Neural cell (in vitro differentiated cells): ENCODE measurements around the gene SLN. TPM values are rescaled to one million over a fixed set of nuclear protein-coding genes. Genes with fewer than 3 reads are reported as not detected.

Experiments
- H2AFZ ChIP-seq: fragments of 200-600, 300-800 bp; sonication (generic), shearing (Covaris generic); 2 replicates; pipeline ENCODE4 v1.6.0; 2014; ENCODE audit warnings: low read depth, mild to moderate bottlenecking, antibody characterized with exemption, low read length, moderate library complexity
- H3F3A ChIP-seq: fragments of 200-600 bp; shearing (Covaris generic); 2 replicates; pipeline ENCODE4 v1.6.1; 2016; ENCODE audit warnings: mild to moderate bottlenecking, moderate library complexity, mixed read lengths, antibody characterized with exemption, low read length; ENCODE audit not compliant: insufficient read depth, poor library complexity, severe bottlenecking
- H3K27ac ChIP-seq: fragments of 200-600, 300-800 bp; sonication (generic), shearing (Covaris generic); 2 replicates; pipeline ENCODE4 v1.5.1; 2014; ENCODE audit warnings: mild to moderate bottlenecking, low read length, moderate library complexity
- H3K27me3 ChIP-seq: fragments of 300-800, 200-600 bp; sonication (generic), shearing (Covaris generic); 2 replicates; pipeline ENCODE4 v1.6.0; 2014; ENCODE audit warnings: mild to moderate bottlenecking, low read depth, low read length, moderate library complexity; ENCODE audit not compliant: insufficient read depth
- H3K36me3 ChIP-seq: fragments of 300-800, 200-600 bp; sonication (generic), shearing (Covaris generic); 2 replicates; pipeline ENCODE4 v1.5.1; 2014; ENCODE audit warnings: mild to moderate bottlenecking, antibody characterized with exemption, low read length, moderate library complexity; ENCODE audit not compliant: insufficient read depth
- H3K4me2 ChIP-seq: fragments of 300-800, 200-600 bp; sonication (generic), shearing (Covaris generic); 2 replicates; pipeline ENCODE4 v1.6.0; 2014; ENCODE audit warnings: mild to moderate bottlenecking, low read length
- H3K4me3 ChIP-seq: fragments of 300-800, 200-600 bp; sonication (generic), shearing (Covaris generic); 2 replicates; pipeline ENCODE4 v1.5.1; 2014; ENCODE audit warnings: mild to moderate bottlenecking, low read length, moderate library complexity
- H3K79me2 ChIP-seq: fragments of 200-600 bp; shearing (Covaris generic); replicated peaks from 2 replicates; pipeline ENCODE4 v1.6.0; 2014; ENCODE audit warnings: mild to moderate bottlenecking, low read length, moderate library complexity; ENCODE audit not compliant: insufficient read depth
- H3K9ac ChIP-seq: fragments of 300-800, 200-600 bp; sonication (generic), shearing (Covaris generic); 2 replicates; pipeline ENCODE4 v1.6.1; 2016; ENCODE audit warnings: mild to moderate bottlenecking, low read length, mixed read lengths
- H3K9me2 ChIP-seq: fragments of 200-600 bp; shearing (Covaris generic); 2 replicates; pipeline ENCODE4 v1.6.1; 2016; ENCODE audit warnings: mild to moderate bottlenecking, low read length, mixed read lengths; ENCODE audit not compliant: insufficient read depth
- H3K9me3 ChIP-seq: fragments of 200-600, 300-800 bp; sonication (generic), shearing (Covaris generic); 2 replicates; pipeline ENCODE4 v1.6.1; 2016; ENCODE audit warnings: mild to moderate bottlenecking, mixed run types, low read length, moderate library complexity, mixed read lengths
- H4K20me1 ChIP-seq: fragments of 200-600 bp; shearing (Covaris generic); 2 replicates; pipeline ENCODE4 v1.6.1; 2016; ENCODE audit warnings: mild to moderate bottlenecking, mixed run types; ENCODE audit not compliant: insufficient read depth
- CTCF ChIP-seq: fragments of 450-650 bp; IDR thresholded peaks from 2 replicates; pipeline ENCODE4 v1.5.1; 2014; ENCODE audit warnings: antibody characterized with exemption, mild to moderate bottlenecking, moderate library complexity; ENCODE audit not compliant: poor library complexity, severe bottlenecking
- EP300 ChIP-seq: fragments of 450-650 bp; conservative IDR thresholded peaks from 2 replicates; pipeline ENCODE4 v1.6.1; 2014; ENCODE audit warnings: antibody characterized with exemption, mild to moderate bottlenecking, moderate library complexity; ENCODE audit not compliant: poor library complexity, severe bottlenecking
- EZH2 ChIP-seq: fragments of 200-600, 300-800 bp; shearing (Covaris generic), sonication (generic); IDR thresholded peaks from 2 replicates; pipeline ENCODE4 v1.6.1; 2014; ENCODE audit warnings: antibody characterized with exemption, low read length, borderline replicate concordance, mild to moderate bottlenecking; ENCODE audit not compliant: insufficient read depth, poor library complexity, severe bottlenecking
- MXI1 ChIP-seq: fragments of 450-650 bp; conservative IDR thresholded peaks from 2 replicates; pipeline ENCODE4 v1.6.1; 2014; ENCODE audit warnings: antibody characterized with exemption, mild to moderate bottlenecking; ENCODE audit not compliant: poor library complexity, severe bottlenecking
- POLR2AphosphoS5 ChIP-seq: IDR thresholded peaks from 2 replicates; pipeline ENCODE4 v1.6.1; 2012
- RAD21 ChIP-seq: fragments of 450-650 bp; conservative IDR thresholded peaks from 2 replicates; pipeline ENCODE4 v1.6.1; 2014; ENCODE audit warnings: antibody characterized with exemption, mild to moderate bottlenecking, moderate library complexity
- REST ChIP-seq: IDR thresholded peaks from 2 replicates; pipeline ENCODE4 v1.6.1; 2012; ENCODE audit warnings: borderline replicate concordance
- SMC3 ChIP-seq: fragments of 450-650 bp; conservative IDR thresholded peaks from 2 replicates; pipeline ENCODE4 v1.6.1; 2014; ENCODE audit warnings: antibody characterized with exemption, mild to moderate bottlenecking, moderate library complexity; ENCODE audit not compliant: poor library complexity
- TAF1 ChIP-seq: IDR thresholded peaks from 2 replicates; pipeline ENCODE4 v1.6.1; 2012; ENCODE audit warnings: low read depth
- polyA plus RNA-seq: library from polyadenylated mRNA; depleted of rRNA; stranded (reverse); fragments of >200 nt; gene quantifications from 2 replicates; pipeline ENCODE4 v1.2.3, GENCODE V29; 2014

The SLN gene
- polyA plus RNA-seq, 1 donor from 2014 or later = not detected

- TF ChIP-seq EP300 (peak; percentile 68), POLR2AphosphoS5 (peak; percentile 55), REST (no peak), RAD21 (no peak)
- Histone ChIP-seq H3K79me2 (no peaks in the 10 kb centered on the region), H3K4me2 (no peak overlapping the region), H4K20me1 (no peaks in the 10 kb centered on the region), H3F3A (no peaks in the 10 kb centered on the region), H3K36me3 (no peaks in the 10 kb centered on the region), H3K9me2 (no peaks in the 10 kb centered on the region), H3K27ac (no peak overlapping the region), H3K9me3 (no peaks in the 10 kb centered on the region), H3K4me3 (peak overlapping the region; percentile 3), H3K9ac (no peak overlapping the region), H3K27me3 (no peaks in the 10 kb centered on the region), H2AFZ (no peak overlapping the region)
Observed at GRCh38 chr11:107719557-107720302, 7.9 kb upstream of the SLN start.

GRCh38 chr11:107719073-107719472, 7.2 kb upstream of the SLN start:
- Histone ChIP-seq H3K36me3 (no peaks in the 10 kb centered on the region), H3K27me3 (no peaks in the 10 kb centered on the region), H3K9ac (no peak overlapping the region), H3F3A (no peaks in the 10 kb centered on the region), H3K9me2 (no peaks in the 10 kb centered on the region), H3K4me2 (no peak overlapping the region), H3K79me2 (no peaks in the 10 kb centered on the region), H4K20me1 (no peaks in the 10 kb centered on the region), H3K27ac (no peak overlapping the region), H2AFZ (no peak overlapping the region), H3K4me3 (peak overlapping the region; percentile 3), H3K9me3 (no peaks in the 10 kb centered on the region)
- TF ChIP-seq EP300 = no peak
- TF ChIP-seq RAD21 = no peak
- no peak for TF ChIP-seq TAF1
- no peak for TF ChIP-seq CTCF
- TF ChIP-seq MXI1 = no peak

- H3K9me2 ChIP-seq = no peaks in the 10 kb centered on the region
- no peak overlapping the region for H3K9ac ChIP-seq
- H3K4me2 ChIP-seq = no peak overlapping the region
- TF ChIP-seq MXI1 (no peak), SMC3 (no peak), EP300 (no peak), REST (no peak), RAD21 (no peak), EZH2 (no peak)
- no peak overlapping the region for H2AFZ ChIP-seq
- H3K36me3 ChIP-seq = no peaks in the 10 kb centered on the region
- no peaks in the 10 kb centered on the region for H3K79me2 ChIP-seq
- H4K20me1 ChIP-seq = no peaks in the 10 kb centered on the region
- no peaks in the 10 kb centered on the region for H3K27me3 ChIP-seq
- no peaks in the 10 kb centered on the region for H3F3A ChIP-seq
- no peaks in the 10 kb centered on the region for H3K9me3 ChIP-seq
- H3K4me3 ChIP-seq = no peak overlapping the region
- no peak overlapping the region for H3K27ac ChIP-seq
Observed at GRCh38 chr11:107716884-107717532, 5.2 kb upstream of the SLN start.
